GM12878 (cell line): ENCODE measurements around the gene IFT88. TPM values are rescaled to one million over a fixed set of nuclear protein-coding genes. Genes with fewer than 3 reads are reported as not detected.

Source experiments
- ATAC-seq: fragments of 200-7000 bp; cut with Tn5 transposase; 3 replicates; pipeline ENCODE4 v1.9.1; 2020; ENCODE audit warnings: mild to moderate bottlenecking, moderate library complexity
- BruUV-seq: library from RNA; stranded (reverse); fragments of 400-500 nt; replicated peaks from 2 replicates; lab custom pipeline; 2021; lab: Mats Ljungman, UMichigan
- CTCF ChIA-PET: fragments of 300-600 bp; sonication (Branson Sonifier 250); formaldehyde crosslinking; extraction: SDS; loops from one replicate; lab custom pipeline; 2021; ENCODE audit warnings: inconsistent platforms; lab: Yijun Ruan, JAX
- POLR2A ChIA-PET: fragments of 350-600 bp; formaldehyde crosslinking; extraction: SDS; loops from one replicate; lab custom pipeline; 2021; ENCODE audit warnings: inconsistent platforms; lab: Charles Lee
- RAD21 ChIA-PET: fragments of 300-600 bp; sonication (Branson Sonifier 250); formaldehyde crosslinking; loops from one replicate; lab custom pipeline; 2023; ENCODE audit warnings: antibody characterized with exemption; ENCODE audit not compliant: unreplicated experiment; lab: Charles Lee
- SMC1A ChIA-PET: fragments of 300-600 bp; sonication (Branson Sonifier 250); formaldehyde crosslinking; loops from one replicate; lab custom pipeline; 2023; ENCODE audit not compliant: unreplicated experiment, uncharacterized antibody; lab: Charles Lee
- DNase-seq: peaks from one replicate; pipeline ENCODE4 v3.0.0-alpha.2; 2011; ENCODE audit warnings: low read depth, low spot score
- FAIRE-seq: peaks from 3 replicates; lab custom pipeline; 2011; peaks lifted over from hg19 to GRCh38; lab: Jason Lieb, UNC
- H2AFZ ChIP-seq: 2 replicates; pipeline ENCODE4 v1.6.0; 2011; ENCODE audit warnings: low read depth, low read length, control low read depth; ENCODE audit not compliant: control insufficient read depth
- H3K27ac ChIP-seq: 2 replicates; pipeline ENCODE4 v1.5.1; 2011; ENCODE audit warnings: control low read depth; ENCODE audit not compliant: control insufficient read depth, insufficient read depth
- H3K27me3 ChIP-seq, 2 experiments: replicated peaks in 1 of 2; 2 replicates each; pipeline versions ENCODE4 v1.6.0 to v1.6.1; 2011; ENCODE audit warnings: low read length in 1 of 2; ENCODE audit not compliant: control insufficient read depth in 2 of 2, insufficient read depth in 2 of 2
- H3K36me3 ChIP-seq, 2 experiments: 2 replicates each; pipeline ENCODE4 v1.5.1; 2011; ENCODE audit warnings: low read length in 1 of 2; ENCODE audit not compliant: control insufficient read depth in 2 of 2, insufficient read depth in 2 of 2
- H3K4me1 ChIP-seq: 2 replicates; pipeline ENCODE4 v1.6.1; 2011; ENCODE audit warnings: mild to moderate bottlenecking, low read length, moderate library complexity, mixed read lengths; ENCODE audit not compliant: control insufficient read depth, insufficient read depth
- H3K4me2 ChIP-seq: 2 replicates; pipeline ENCODE4 v1.6.0; 2011; ENCODE audit warnings: control low read depth; ENCODE audit not compliant: control insufficient read depth, insufficient read depth
- H3K4me3 ChIP-seq: fragments of 200-600 bp; sonication (generic); 2 replicates; pipeline ENCODE4 v1.5.1; 2016
- H3K79me2 ChIP-seq: 2 replicates; pipeline ENCODE4 v1.6.0; 2011; ENCODE audit warnings: low read length; ENCODE audit not compliant: control insufficient read depth, insufficient read depth
- H3K9ac ChIP-seq: 2 replicates; pipeline ENCODE4 v1.8.0; 2011; ENCODE audit warnings: low read length, control low read depth, mixed read lengths; ENCODE audit not compliant: control insufficient read depth, insufficient read depth
- H3K9me3 ChIP-seq: replicated peaks from 3 replicates; pipeline ENCODE4 v1.5.1; 2011; ENCODE audit warnings: mild to moderate bottlenecking, low read length; ENCODE audit not compliant: control insufficient read depth, insufficient read depth
- H4K20me1 ChIP-seq: 2 replicates; pipeline ENCODE4 v1.6.0; 2011; ENCODE audit not compliant: control insufficient read depth, insufficient read depth
- NR2F1 ChIP-seq: fragments of 450-650 bp; conservative IDR thresholded peaks from 2 replicates; pipeline ENCODE4 v1.6.1; 2017; ENCODE audit warnings: mild to moderate bottlenecking
- ZBED1 ChIP-seq: IDR thresholded peaks from 2 replicates; pipeline ENCODE4 v1.6.1; 2016; ENCODE audit warnings: borderline replicate concordance
- WGBS: methylation state at CpG from one replicate; pipeline ENCODE4 v1.1.6; 2016; ENCODE audit warnings: low lambda C conversion rate; ENCODE audit not compliant: insufficient replicate concordance, insufficient coverage; ENCODE audit errors: missing lambda C conversion rate; 5-methylcytosine and 5-hydroxymethylcytosine counted together
- in situ Hi-C: fragments of 300-500 bp; cut with MboI; formaldehyde crosslinking; loops from 9 replicates; pipeline ENCODE4 v1.14.3; 2018; ENCODE audit warnings: mixed read lengths
- intact Hi-C: fragments of 100-400 bp; cut with micrococcal nuclease; formaldehyde crosslinking; loops from one replicate; pipeline ENCODE4 v1.14.2; 2022; ENCODE audit not compliant: unreplicated experiment
- polyA plus RNA-seq, 11 experiments: library from polyadenylated mRNA; depleted of rRNA in 4 of 11; unstranded in 6 of 11; stranded (reverse) in 5 of 11; fragments of >200 nt; fragmentation: Nextera tagmentation in 4 of 11; fragmentation: Illumina TruSeq in 1 of 11; extraction: Ambion mirVana in 4 of 11; extraction: Trizol in 1 of 11; gene quantifications; 1 replicate in 1 of 11; 2 replicates in 10 of 11; pipeline versions ENCODE4 v1.2.1 to v1.2.3, GENCODE V29; 2011 to 2016; ENCODE audit warnings: inconsistent platforms in 2 of 11, missing spikeins in 2 of 11, low read depth in 1 of 11
- total RNA-seq, 4 experiments: library from RNA; depleted of rRNA in 3 of 4; stranded (reverse); fragments of >200 nt in 3 of 4; fragmentation: Illumina TruSeq in 1 of 4; extraction: Trizol in 1 of 4; gene quantifications; 2 replicates each; pipeline versions ENCODE4 v1.2.1 to v1.2.3, GENCODE V29; 2013 to 2021
- TF ChIP-seq, protein P1 (sequence below): IDR thresholded peaks from 2 replicates; pipeline ENCODE4 v1.6.1; 2011; ENCODE audit warnings: borderline replicate concordance, low read depth, mild to moderate bottlenecking, moderate library complexity, low read length; ENCODE audit not compliant: insufficient read depth, poor library complexity, severe bottlenecking

IFT88 gene
- total and polyA plus RNA-seq, 10 of the 15 experiments (the other 5 are each of a cell fraction or from before 2014, with no cell fraction given): 2.9 to 5.6 (median 4.1) TPM

DNA sequence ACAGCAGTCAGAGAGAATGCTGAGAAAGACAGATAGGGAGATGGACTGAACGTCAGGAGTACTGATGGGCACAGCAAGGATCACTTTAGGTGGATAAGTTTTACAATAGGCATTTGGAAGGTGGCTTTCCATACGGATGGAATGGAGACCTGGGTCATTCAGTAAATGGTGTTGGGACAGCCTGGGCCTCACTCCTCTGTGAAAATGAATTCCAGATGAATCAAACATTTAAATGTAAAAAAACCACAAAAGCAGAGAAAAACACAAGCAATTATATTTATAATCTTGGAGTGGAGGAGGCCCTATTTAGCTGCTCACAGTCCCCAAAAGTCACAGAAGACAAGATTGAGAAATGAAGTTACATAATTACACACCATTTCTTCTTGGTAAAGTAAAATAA lies 141.3 kb downstream of the IFT88 start (continued):
- TF ChIP-seq ZBED1: no peak
- TF ChIP-seq, all 136 proteins: peak for 0

DNA sequence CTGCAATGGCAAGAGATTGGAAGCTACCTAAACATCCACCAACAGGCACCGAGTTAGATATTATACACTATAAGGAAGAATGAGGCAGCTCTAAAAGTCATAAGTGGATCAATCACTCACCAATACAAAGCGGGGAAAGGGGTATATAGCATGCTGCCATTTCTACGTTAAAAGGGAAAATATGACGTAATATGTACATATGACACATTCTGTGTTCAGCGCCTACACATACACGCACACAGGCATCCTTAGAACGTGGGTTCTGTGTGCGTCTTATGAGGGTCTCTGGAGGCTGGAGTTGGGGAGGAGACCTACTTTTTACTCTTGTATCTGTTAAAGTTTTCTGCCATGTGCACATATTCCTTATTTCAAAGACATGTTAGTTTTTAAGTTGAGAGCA lies 142.4 kb downstream of the IFT88 start:
- no peak for FAIRE-seq
- in situ Hi-C loops: loop anchor here (5.0 kb wide), 2 partner anchors 217 to 218 kb away; no protein-coding TSS in a partner anchor
- Histone ChIP-seq H3K9me3 (no peaks in the 10 kb centered on the region), H3K4me1 (no peaks in the 10 kb centered on the region; the same call in 1 of the 2 replicates), H2AFZ (no peak overlapping the region), H3K36me3 (no peaks in the 10 kb centered on the region), H3K27ac (no peak overlapping the region), H3K4me3 (no peak overlapping the region), H3K27me3 (no peaks in the 10 kb centered on the region), H3K9ac (no peak overlapping the region), H3K79me2 (no peaks in the 10 kb centered on the region), H4K20me1 (no peaks in the 10 kb centered on the region), H3K4me2 (no peak overlapping the region)
- ChIA-PET RAD21 (no interaction called here), CTCF (interaction anchor here (1.2 to 3.6 kb wide), 5 partner anchors 22 to 216 kb away, joined by 3 to 15 read pairs (median 3); no protein-coding TSS in a partner anchor), SMC1A (interaction anchor here (1.1 to 1.7 kb wide), 3 partner anchors 10 to 215 kb away, joined by 3 to 6 read pairs (median 3); no protein-coding TSS in a partner anchor), POLR2A (no interaction called here)
- ATAC-seq: no peak
- intact Hi-C loops: no loop called here
- no peak for TF ChIP-seq NR2F1
- TF ChIP-seq, protein P1, sequence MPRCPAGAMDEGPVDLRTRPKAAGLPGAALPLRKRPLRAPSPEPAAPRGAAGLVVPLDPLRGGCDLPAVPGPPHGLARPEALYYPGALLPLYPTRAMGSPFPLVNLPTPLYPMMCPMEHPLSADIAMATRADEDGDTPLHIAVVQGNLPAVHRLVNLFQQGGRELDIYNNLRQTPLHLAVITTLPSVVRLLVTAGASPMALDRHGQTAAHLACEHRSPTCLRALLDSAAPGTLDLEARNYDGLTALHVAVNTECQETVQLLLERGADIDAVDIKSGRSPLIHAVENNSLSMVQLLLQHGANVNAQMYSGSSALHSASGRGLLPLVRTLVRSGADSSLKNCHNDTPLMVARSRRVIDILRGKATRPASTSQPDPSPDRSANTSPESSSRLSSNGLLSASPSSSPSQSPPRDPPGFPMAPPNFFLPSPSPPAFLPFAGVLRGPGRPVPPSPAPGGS: peak; percentile 71
- DNase-seq: no peak
- WGBS: 65% methylated on average over 8 of the region's 8 CpGs
- no TSS peak for BruUV-seq
